ENCODE results near the gene MIXL1. TPM values are rescaled to one million over a fixed set of nuclear protein-coding genes. Genes with fewer than 3 reads are reported as not detected.

MIXL1 gene
- total and polyA plus RNA-seq, 2 of the 13 experiments (the other 11 are each of a cell fraction or from before 2014, with no cell fraction given): 7.6 to 18.5 TPM

GRCh38 chr1:226199971-226200370, 23.5 kb upstream of the MIXL1 start:
- POLR2A ChIA-PET: no interaction called here
- intact Hi-C loops (cut with micrococcal nuclease; ENCODE audit: unreplicated experiment): loop anchor here (2.0 to 5.0 kb wide), 2 partner anchors 21 to 132 kb away; no protein-coding TSS in a partner anchor
- no peak for ATAC-seq

DNA sequence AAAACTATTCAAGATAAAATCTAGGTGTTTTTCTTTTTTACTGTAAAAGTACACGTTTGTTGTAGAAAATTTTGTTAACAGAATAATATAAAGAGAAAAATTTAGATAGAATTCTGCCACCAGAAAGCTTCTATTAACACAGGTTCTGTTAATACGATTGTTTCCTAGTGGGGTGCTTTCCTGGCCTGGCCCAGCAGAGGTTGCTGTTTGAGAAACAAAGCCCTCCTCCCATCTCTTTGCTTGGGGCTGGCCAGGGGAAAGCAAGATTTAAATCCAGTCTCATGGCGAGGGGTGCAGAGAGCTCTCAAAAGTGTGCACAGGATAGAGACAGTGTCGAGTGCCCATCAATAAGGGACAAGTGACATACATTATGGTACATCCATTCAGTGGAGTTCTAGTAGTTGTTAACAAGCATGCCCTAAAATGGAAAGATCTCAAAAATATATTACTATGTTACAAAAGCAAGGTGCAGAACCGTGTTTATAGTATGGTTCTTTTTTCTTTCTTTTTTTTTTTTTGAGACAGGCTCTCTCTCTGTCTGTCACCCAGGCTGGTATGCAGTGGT, 22.4 kb upstream of the MIXL1 start:
- CTCF ChIA-PET (ENCODE audit: low intra/inter-chr PET ratio, low total read pairs): interaction anchor here (1.2 kb wide), 1 partner anchor 132 kb away, joined by 3 read pairs; no protein-coding TSS in a partner anchor
- in situ Hi-C loops (cut with HindIII; ENCODE audit: extremely low pct_ligation_motif_present, low pct_unique_long_range_greater_than_20kb): no loop called here
- 2% methylated on average over 5 of the region's 5 CpGs for WGBS (ENCODE audit: low lambda C conversion rate)
- no peaks in the 10 kb centered on the region for H3K36me3 ChIP-seq (replicated peaks in 1 of 2; ENCODE audit: control insufficient read depth in 1 of 2, insufficient read depth in 2 of 2, low read length in 2 of 2)
- no peak for FAIRE-seq
- BruUV-seq (replicated peaks): no TSS peak
- H2AFZ ChIP-seq (ENCODE audit: low read length): no peak overlapping the region
- H3K27ac ChIP-seq (ENCODE audit: extremely low read length, insufficient read depth, low read length): no peak overlapping the region
- POLR2A ChIA-PET: no interaction called here
- no peak for TF ChIP-seq LBX2 (CRISPR knock-in tag; IDR thresholded peaks at IDR 0.05; ENCODE audit: borderline replicate concordance)
- TF ChIP-seq TP53 (CRISPR knock-in tag; conservative IDR thresholded peaks at IDR 0.05): no peak
- TF ChIP-seq ZNF354B (CRISPR knock-in tag; IDR thresholded peaks at IDR 0.05): no peak
- TF ChIP-seq CTCF (CRISPR knock-in tag; IDR thresholded peaks at IDR 0.05): peak; percentile 76
- TF ChIP-seq SMC3 (IDR thresholded peaks at IDR 0.05; ENCODE audit: low read length): peak; percentile 58
- TF ChIP-seq MEIS2 (CRISPR knock-in tag; IDR thresholded peaks at IDR 0.05): no peak
- peak; percentile 14; the same call in 1 of the 2 replicates for TF ChIP-seq ELF3 (CRISPR knock-in tag; IDR thresholded peaks at IDR 0.05)
- TF ChIP-seq STAG1 (CRISPR knock-in tag; IDR thresholded peaks at IDR 0.05): peak; percentile 67
- 0 out of 2 replicates have a peak, but pooled peaks have one; percentile 9 for TF ChIP-seq MED1 (CRISPR knock-in tag; IDR thresholded peaks at IDR 0.05)
- no peak for DNase-seq (ENCODE audit: low spot score)
- no peak overlapping the region for H3K9ac ChIP-seq (ENCODE audit: insufficient read depth, low read depth, low read length)
- H3K4me1 ChIP-seq (ENCODE audit: insufficient read depth, low read length): peaks cover 6% of the 10 kb centered on the region; the same call in 1 of the 2 replicates
- H4K20me1 ChIP-seq (ENCODE audit: insufficient read depth, low read length): no peaks in the 10 kb centered on the region
- ATAC-seq: peak; percentile 77
- H3K9me3 ChIP-seq (ENCODE audit: low read length): no peaks in the 10 kb centered on the region
- no peaks in the 10 kb centered on the region for H3K27me3 ChIP-seq (ENCODE audit: control insufficient read depth in 1 of 2, insufficient read depth in 2 of 2, low read length in 2 of 2)
- H3K79me2 ChIP-seq (ENCODE audit: insufficient read depth, low read length): no peaks in the 10 kb centered on the region
- no peak overlapping the region for H3K4me2 ChIP-seq (ENCODE audit: low read depth, low read length)
- H3K4me3 ChIP-seq (replicated peaks in 1 of 3; ENCODE audit: insufficient read depth in 1 of 3, low read depth in 2 of 3, low read length in 3 of 3): no peak overlapping the region
- intact Hi-C loops (cut with micrococcal nuclease; ENCODE audit: unreplicated experiment): loop anchor here (2.0 to 5.0 kb wide), 2 partner anchors 20 to 131 kb away; no protein-coding TSS in a partner anchor

More at GRCh38 chr1:226199971-226200370, 23.5 kb upstream of the MIXL1 start:
- no peak overlapping the region for H2AFZ ChIP-seq (ENCODE audit: low read length)
- FAIRE-seq (no peak), DNase-seq (ENCODE audit: low spot score) (no peak)
- H3K79me2 ChIP-seq (ENCODE audit: insufficient read depth, low read length): no peaks in the 10 kb centered on the region
- no peak overlapping the region for H3K4me3 ChIP-seq (replicated peaks in 1 of 3; ENCODE audit: insufficient read depth in 1 of 3, low read depth in 2 of 3, low read length in 3 of 3)
- H3K27me3 ChIP-seq (ENCODE audit: control insufficient read depth in 1 of 2, insufficient read depth in 2 of 2, low read length in 2 of 2): no peaks in the 10 kb centered on the region
- H3K36me3 ChIP-seq (replicated peaks in 1 of 2; ENCODE audit: control insufficient read depth in 1 of 2, insufficient read depth in 2 of 2, low read length in 2 of 2): no peaks in the 10 kb centered on the region
- TF ChIP-seq, protein P1, sequence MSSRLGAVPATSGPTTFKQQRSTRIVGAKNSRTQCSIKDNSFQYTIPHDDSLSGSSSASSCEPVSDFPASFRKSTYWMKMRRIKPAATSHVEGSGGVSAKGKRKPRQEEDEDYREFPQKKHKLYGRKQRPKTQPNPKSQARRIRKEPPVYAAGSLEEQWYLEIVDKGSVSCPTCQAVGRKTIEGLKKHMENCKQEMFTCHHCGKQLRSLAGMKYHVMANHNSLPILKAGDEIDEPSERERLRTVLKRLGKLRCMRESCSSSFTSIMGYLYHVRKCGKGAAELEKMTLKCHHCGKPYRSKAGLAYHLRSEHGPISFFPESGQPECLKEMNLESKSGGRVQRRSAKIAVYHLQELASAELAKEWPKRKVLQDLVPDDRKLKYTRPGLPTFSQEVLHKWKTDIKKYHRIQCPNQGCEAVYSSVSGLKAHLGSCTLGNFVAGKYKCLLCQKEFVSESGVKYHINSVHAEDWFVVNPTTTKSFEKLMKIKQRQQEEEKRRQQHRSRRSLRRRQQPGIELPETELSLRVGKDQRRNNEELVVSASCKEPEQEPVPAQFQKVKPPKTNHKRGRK (CRISPR knock-in tag; IDR thresholded peaks at IDR 0.05): peak; percentile 58; the same call in 1 of the 2 replicates
- no peak for TF ChIP-seq NR0B2 (CRISPR knock-in tag; IDR thresholded peaks at IDR 0.05)
- no TSS peak for BruUV-seq (replicated peaks)
- no peak overlapping the region for H3K9ac ChIP-seq (ENCODE audit: insufficient read depth, low read depth, low read length)
- in situ Hi-C loops (cut with HindIII; ENCODE audit: extremely low pct_ligation_motif_present, low pct_unique_long_range_greater_than_20kb): no loop called here
- no peaks in the 10 kb centered on the region for H4K20me1 ChIP-seq (ENCODE audit: insufficient read depth, low read length)
- CTCF ChIA-PET (ENCODE audit: low intra/inter-chr PET ratio, low total read pairs): no interaction called here
- H3K9me3 ChIP-seq (ENCODE audit: low read length): no peaks in the 10 kb centered on the region
- 4% methylated on average over 2 of the region's 2 CpGs for whole genome bisulfite sequencing (ENCODE audit: low lambda C conversion rate)
- H3K27ac ChIP-seq (ENCODE audit: extremely low read length, insufficient read depth, low read length): no peak overlapping the region
- no peak overlapping the region for H3K4me2 ChIP-seq (ENCODE audit: low read depth, low read length)
- H3K4me1 ChIP-seq (ENCODE audit: insufficient read depth, low read length): peaks cover 6% of the 10 kb centered on the region; the same call in 1 of the 2 replicates
